GM19023 (cell line): ENCODE results near the gene RBM11.

Experiments
- ATAC-seq: cut with Tn5 transposase; IDR thresholded peaks from one replicate; pipeline ENCODE4 v1.9.1; 2021; ENCODE audit warnings: mild to moderate bottlenecking, moderate library complexity; ENCODE audit not compliant: unreplicated experiment

Gene RBM11

GRCh38 chr21:14267076-14267475 lies 51.1 kb downstream of the RBM11 start:
- no peak for ATAC-seq

GRCh38 chr21:14270631-14271030 lies 54.7 kb downstream of the RBM11 start:
- ATAC-seq, result no peak

GRCh38 chr21:14271053-14271452 lies 55.1 kb downstream of the RBM11 start:
- ATAC-seq, result no peak

- no peak for ATAC-seq
Observed at GRCh38 chr21:14271641-14272040, 55.7 kb downstream of the RBM11 start.

- ATAC-seq, result no peak
Observed at GRCh38 chr21:14273736-14274538, 58.0 kb downstream of the RBM11 start.

- no peak for ATAC-seq
Observed at GRCh38 chr21:14275702-14276205, 59.8 kb downstream of the RBM11 start.
